Stimulated activated CD8-positive, alpha-beta memory T cell treated with anti-CD3 and anti-CD28 coated beads, Interleukin-2, amount 100 ng/mL, for 1 hour (primary cell): ENCODE measurements around the gene PHF23.
A peak's percentile ranks its signal among the peaks of the same experiment; 100 is the strongest.

Experiments used
- DNase-seq, 2 donors: peaks; one replicate each; pipeline ENCODE4 v3.0.0-alpha.2; 2020; ENCODE audit warnings: low read depth in 2 of 2

The PHF23 gene

GRCh38 chr17:7219812-7220592, 19.3 kb downstream of the PHF23 start, which contains the start of the genes ACADVL and DLG4:
Gene ACADVL (plus strand): TSS chr17:7219938. CDS start chr17:7219985, 47 bp downstream.
Gene DLG4 (minus strand): TSS chr17:7219836.
- DNase-seq = peak; percentile 58 to 63

GRCh38 chr17:7219229-7219811, 19.9 kb downstream of the PHF23 start:
- DNase-seq = no peak

- no peak for DNase-seq
Observed at GRCh38 chr17:7218758-7219157, 20.5 kb downstream of the PHF23 start.

- no peak for DNase-seq
Observed at GRCh38 chr17:7218166-7218565, 21.1 kb downstream of the PHF23 start.

GRCh38 chr17:7217113-7217987, 21.9 kb downstream of the PHF23 start:
- DNase-seq = no peak

- no peak for DNase-seq
Observed at GRCh38 chr17:7216242-7217112, 22.8 kb downstream of the PHF23 start.

GRCh38 chr17:7215652-7216180, 23.5 kb downstream of the PHF23 start:
- DNase-seq = no peak

- no peak for DNase-seq
Observed at GRCh38 chr17:7215136-7215638, 24.1 kb downstream of the PHF23 start.

GRCh38 chr17:7214300-7215135, 24.7 kb downstream of the PHF23 start:
- DNase-seq = peak; percentile 96 to 98

- DNase-seq = no peak
Observed at GRCh38 chr17:7213895-7214299, 25.4 kb downstream of the PHF23 start.

GRCh38 chr17:7211491-7212273, 27.6 kb downstream of the PHF23 start:
- no peak for DNase-seq

- no peak for DNase-seq
Observed at GRCh38 chr17:7208754-7209460, 30.4 kb downstream of the PHF23 start.

- no peak for DNase-seq
Observed at GRCh38 chr17:7208027-7208571, 31.2 kb downstream of the PHF23 start.

GRCh38 chr17:7207120-7208001, 31.9 kb downstream of the PHF23 start:
- no peak for DNase-seq

- no peak for DNase-seq
Observed at GRCh38 chr17:7205561-7205960, 33.7 kb downstream of the PHF23 start.

- peak; percentile 88 to 92 for DNase-seq
Observed at GRCh38 chr17:7204828-7205461, 34.3 kb downstream of the PHF23 start.

- no peak for DNase-seq
Observed at GRCh38 chr17:7204336-7204735, 34.9 kb downstream of the PHF23 start.
